K562 (cell line): ENCODE results near the gene NFKBIA. TPM values are rescaled to one million over a fixed set of nuclear protein-coding genes. Genes with fewer than 3 reads are reported as not detected.
A peak's percentile ranks its signal among the peaks of the same experiment; 100 is the strongest.

Experiments used
- NRF1 ChIP-seq, 2 experiments: fragments of 450-650 bp; IDR thresholded peaks in 1 of 2; conservative IDR thresholded peaks in 1 of 2; 2 replicates each; pipeline ENCODE4 v1.6.1; 2014; ENCODE audit warnings: mild to moderate bottlenecking in 2 of 2
- polyA plus RNA-seq, 8 experiments: library from polyadenylated mRNA; depleted of rRNA in 4 of 8; stranded (reverse) in 5 of 8; unstranded in 3 of 8; fragments of >200 nt; fragmentation: Nextera tagmentation in 2 of 8; fragmentation: Illumina TruSeq in 1 of 8; extraction: Ambion mirVana in 2 of 8; extraction: Trizol in 1 of 8; gene quantifications; 2 replicates each; pipeline versions ENCODE4 v1.2.1 to v1.2.3, GENCODE V29; 2011 to 2014; ENCODE audit warnings: inconsistent platforms in 1 of 8, missing spikeins in 1 of 8
- total RNA-seq, 7 experiments: library from RNA; depleted of rRNA in 6 of 7; stranded (reverse); fragments of >200 nt in 6 of 7; fragmentation: Illumina TruSeq in 2 of 7; extraction: Trizol in 2 of 7; gene quantifications; 2 replicates each; pipeline versions ENCODE4 v1.2.1 to v1.2.3, GENCODE V29; 2011 to 2021; ENCODE audit warnings: low replicate concordance in 1 of 7
- TF ChIP-seq, protein P1 (sequence below), 3 experiments: IDR thresholded peaks in 2 of 3; conservative IDR thresholded peaks in 1 of 3; 2 replicates each; pipeline ENCODE4 v1.5.1; 2011 to 2012; ENCODE audit warnings: low read length in 3 of 3, mild to moderate bottlenecking in 3 of 3, control low read depth in 2 of 3, improper control_type of control experiment in 1 of 3, inconsistent platforms in 1 of 3, low read depth in 1 of 3, mixed read lengths in 1 of 3, moderate library complexity in 1 of 3; ENCODE audit not compliant: insufficient read depth in 2 of 3
- TF ChIP-seq, protein P2 (sequence below): fragments of 450-650 bp; formaldehyde crosslinking; IDR thresholded peaks from 2 replicates; pipeline ENCODE4 v1.4.0; 2020; ENCODE audit warnings: mild to moderate bottlenecking, mixed read lengths
- TF ChIP-seq, protein P3 (sequence below): fragments of 250-450 bp; sonication (Bioruptor Pico); IDR thresholded peaks from 2 replicates; pipeline ENCODE4 v1.8.0; 2021; ENCODE audit warnings: mild to moderate bottlenecking, moderate library complexity
- TF ChIP-seq, protein P4 (sequence below): fragments of 450-650 bp; IDR thresholded peaks from 2 replicates; pipeline ENCODE4 v1.6.1; 2018; ENCODE audit not compliant: partially characterized antibody

NFKBIA gene
- total and polyA plus RNA-seq, 9 of the 15 experiments (the other 6 are each of a cell fraction or from before 2014, with no cell fraction given) = 6.9 to 31.8 (median 18.2) TPM

DNA sequence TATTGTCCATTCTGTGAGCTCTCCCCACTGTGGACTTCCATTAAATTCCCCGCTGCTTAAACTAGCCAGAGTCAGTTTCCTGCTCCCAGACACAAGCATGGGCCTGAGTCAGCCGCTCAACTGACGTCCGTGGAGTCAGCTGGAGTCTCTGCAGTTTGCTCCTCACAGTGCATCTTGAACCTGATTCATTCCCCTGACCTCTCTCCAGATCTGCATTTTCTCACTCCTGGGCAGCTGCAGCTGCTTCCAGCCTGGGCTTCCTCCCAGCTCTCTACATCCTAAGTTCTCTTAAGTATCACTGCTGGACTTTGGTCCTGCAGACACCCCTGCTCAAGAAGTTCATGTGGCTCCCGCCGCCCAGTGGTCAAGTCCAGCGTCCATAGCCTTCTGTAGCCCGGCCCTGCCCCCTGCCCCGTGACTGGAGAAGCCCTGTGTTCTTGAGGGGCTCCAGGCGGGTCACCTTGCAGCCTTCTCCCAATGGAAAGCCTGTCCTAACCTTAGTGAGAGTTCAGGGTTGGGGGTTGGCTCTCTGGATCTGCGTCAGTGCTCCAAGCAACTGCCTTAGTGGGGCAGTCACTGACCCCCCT, 20.0 kb downstream of the NFKBIA start (continued):
- TF ChIP-seq, protein P1, sequence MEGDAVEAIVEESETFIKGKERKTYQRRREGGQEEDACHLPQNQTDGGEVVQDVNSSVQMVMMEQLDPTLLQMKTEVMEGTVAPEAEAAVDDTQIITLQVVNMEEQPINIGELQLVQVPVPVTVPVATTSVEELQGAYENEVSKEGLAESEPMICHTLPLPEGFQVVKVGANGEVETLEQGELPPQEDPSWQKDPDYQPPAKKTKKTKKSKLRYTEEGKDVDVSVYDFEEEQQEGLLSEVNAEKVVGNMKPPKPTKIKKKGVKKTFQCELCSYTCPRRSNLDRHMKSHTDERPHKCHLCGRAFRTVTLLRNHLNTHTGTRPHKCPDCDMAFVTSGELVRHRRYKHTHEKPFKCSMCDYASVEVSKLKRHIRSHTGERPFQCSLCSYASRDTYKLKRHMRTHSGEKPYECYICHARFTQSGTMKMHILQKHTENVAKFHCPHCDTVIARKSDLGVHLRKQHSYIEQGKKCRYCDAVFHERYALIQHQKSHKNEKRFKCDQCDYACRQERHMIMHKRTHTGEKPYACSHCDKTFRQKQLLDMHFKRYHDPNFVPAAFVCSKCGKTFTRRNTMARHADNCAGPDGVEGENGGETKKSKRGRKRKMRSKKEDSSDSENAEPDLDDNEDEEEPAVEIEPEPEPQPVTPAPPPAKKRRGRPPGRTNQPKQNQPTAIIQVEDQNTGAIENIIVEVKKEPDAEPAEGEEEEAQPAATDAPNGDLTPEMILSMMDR (IDR thresholded peaks at IDR 0.05 in 2 of 3, conservative IDR thresholded peaks at IDR 0.05 in 1 of 3; ENCODE audit: insufficient read depth in 2 of 3, low read depth in 1 of 3, low read length in 3 of 3) = peak; percentile 35 to 45 (median 44); a peak in 5 of 6 replicates
- TF ChIP-seq NRF1 (conservative IDR thresholded peaks at IDR 0.05 in 1 of 2, IDR thresholded peaks at IDR 0.05 in 1 of 2) = 0 out of 4 replicates have a peak, but pooled peaks of 1 of the 2 experiments have one; percentile 6
- TF ChIP-seq, protein P2, sequence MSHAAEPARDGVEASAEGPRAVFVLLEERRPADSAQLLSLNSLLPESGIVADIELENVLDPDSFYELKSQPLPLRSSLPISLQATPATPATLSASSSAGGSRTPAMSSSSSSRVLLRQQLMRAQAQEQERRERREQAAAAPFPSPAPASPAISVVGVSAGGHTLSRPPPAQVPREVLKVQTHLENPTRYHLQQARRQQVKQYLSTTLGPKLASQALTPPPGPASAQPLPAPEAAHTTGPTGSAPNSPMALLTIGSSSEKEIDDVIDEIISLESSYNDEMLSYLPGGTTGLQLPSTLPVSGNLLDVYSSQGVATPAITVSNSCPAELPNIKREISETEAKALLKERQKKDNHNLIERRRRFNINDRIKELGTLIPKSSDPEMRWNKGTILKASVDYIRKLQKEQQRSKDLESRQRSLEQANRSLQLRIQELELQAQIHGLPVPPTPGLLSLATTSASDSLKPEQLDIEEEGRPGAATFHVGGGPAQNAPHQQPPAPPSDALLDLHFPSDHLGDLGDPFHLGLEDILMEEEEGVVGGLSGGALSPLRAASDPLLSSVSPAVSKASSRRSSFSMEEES (CRISPR knock-in tag) = no peak
- TF ChIP-seq, protein P3, sequence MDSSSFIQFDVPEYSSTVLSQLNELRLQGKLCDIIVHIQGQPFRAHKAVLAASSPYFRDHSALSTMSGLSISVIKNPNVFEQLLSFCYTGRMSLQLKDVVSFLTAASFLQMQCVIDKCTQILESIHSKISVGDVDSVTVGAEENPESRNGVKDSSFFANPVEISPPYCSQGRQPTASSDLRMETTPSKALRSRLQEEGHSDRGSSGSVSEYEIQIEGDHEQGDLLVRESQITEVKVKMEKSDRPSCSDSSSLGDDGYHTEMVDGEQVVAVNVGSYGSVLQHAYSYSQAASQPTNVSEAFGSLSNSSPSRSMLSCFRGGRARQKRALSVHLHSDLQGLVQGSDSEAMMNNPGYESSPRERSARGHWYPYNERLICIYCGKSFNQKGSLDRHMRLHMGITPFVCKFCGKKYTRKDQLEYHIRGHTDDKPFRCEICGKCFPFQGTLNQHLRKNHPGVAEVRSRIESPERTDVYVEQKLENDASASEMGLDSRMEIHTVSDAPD = no peak
- TF ChIP-seq, protein P4, sequence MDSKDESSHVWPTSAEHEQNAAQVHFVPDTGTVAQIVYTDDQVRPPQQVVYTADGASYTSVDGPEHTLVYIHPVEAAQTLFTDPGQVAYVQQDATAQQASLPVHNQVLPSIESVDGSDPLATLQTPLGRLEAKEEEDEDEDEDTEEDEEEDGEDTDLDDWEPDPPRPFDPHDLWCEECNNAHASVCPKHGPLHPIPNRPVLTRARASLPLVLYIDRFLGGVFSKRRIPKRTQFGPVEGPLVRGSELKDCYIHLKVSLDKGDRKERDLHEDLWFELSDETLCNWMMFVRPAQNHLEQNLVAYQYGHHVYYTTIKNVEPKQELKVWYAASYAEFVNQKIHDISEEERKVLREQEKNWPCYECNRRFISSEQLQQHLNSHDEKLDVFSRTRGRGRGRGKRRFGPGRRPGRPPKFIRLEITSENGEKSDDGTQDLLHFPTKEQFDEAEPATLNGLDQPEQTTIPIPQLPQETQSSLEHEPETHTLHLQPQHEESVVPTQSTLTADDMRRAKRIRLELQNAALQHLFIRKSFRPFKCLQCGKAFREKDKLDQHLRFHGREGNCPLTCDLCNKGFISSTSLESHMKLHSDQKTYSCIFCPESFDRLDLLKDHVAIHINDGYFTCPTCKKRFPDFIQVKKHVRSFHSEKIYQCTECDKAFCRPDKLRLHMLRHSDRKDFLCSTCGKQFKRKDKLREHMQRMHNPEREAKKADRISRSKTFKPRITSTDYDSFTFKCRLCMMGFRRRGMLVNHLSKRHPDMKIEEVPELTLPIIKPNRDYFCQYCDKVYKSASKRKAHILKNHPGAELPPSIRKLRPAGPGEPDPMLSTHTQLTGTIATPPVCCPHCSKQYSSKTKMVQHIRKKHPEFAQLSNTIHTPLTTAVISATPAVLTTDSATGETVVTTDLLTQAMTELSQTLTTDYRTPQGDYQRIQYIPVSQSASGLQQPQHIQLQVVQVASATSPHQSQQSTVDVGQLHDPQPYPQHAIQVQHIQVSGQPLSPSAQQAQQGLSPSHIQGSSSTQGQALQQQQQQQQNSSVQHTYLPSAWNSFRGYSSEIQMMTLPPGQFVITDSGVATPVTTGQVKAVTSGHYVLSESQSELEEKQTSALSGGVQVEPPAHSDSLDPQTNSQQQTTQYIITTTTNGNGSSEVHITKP = peak; percentile 54
